DND-41 (cell line): Measurements from ENCODE around the gene TXNDC17.

ENCODE experiments used
- EZH2 ChIP-seq: IDR thresholded peaks from 3 replicates; pipeline ENCODE4 v1.6.1; 2012; ENCODE audit warnings: borderline replicate concordance, low read depth, mild to moderate bottlenecking, moderate library complexity, low read length, inconsistent platforms; ENCODE audit not compliant: severe bottlenecking
- TF ChIP-seq, protein P1 (sequence below): IDR thresholded peaks from 2 replicates; pipeline ENCODE4 v1.5.1; 2012; ENCODE audit warnings: borderline replicate concordance, low read length, moderate library complexity, mild to moderate bottlenecking; ENCODE audit not compliant: poor library complexity, severe bottlenecking; ENCODE audit errors: extremely low read depth

DNA sequence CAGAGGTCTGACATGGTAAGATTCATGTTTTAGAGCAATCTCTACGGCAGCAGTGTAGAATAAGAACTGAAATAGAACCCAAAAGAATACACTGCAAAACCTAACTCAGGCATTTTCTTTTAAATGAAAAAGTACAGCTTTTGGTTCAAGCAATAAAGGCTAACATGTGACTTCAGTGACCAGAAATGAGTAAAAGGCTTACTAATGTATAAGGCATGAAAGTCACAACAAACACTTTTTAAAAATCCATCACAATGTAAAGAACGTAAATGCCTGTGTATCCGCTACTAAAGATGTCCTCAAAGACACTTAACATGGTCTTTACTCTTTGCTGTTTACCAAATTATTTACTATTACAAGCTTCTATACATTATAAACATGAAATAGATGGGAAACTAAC is 16.9 kb upstream of the TXNDC17 start:
- TF ChIP-seq, protein P1, sequence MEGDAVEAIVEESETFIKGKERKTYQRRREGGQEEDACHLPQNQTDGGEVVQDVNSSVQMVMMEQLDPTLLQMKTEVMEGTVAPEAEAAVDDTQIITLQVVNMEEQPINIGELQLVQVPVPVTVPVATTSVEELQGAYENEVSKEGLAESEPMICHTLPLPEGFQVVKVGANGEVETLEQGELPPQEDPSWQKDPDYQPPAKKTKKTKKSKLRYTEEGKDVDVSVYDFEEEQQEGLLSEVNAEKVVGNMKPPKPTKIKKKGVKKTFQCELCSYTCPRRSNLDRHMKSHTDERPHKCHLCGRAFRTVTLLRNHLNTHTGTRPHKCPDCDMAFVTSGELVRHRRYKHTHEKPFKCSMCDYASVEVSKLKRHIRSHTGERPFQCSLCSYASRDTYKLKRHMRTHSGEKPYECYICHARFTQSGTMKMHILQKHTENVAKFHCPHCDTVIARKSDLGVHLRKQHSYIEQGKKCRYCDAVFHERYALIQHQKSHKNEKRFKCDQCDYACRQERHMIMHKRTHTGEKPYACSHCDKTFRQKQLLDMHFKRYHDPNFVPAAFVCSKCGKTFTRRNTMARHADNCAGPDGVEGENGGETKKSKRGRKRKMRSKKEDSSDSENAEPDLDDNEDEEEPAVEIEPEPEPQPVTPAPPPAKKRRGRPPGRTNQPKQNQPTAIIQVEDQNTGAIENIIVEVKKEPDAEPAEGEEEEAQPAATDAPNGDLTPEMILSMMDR: no peak
- no peak for TF ChIP-seq EZH2
